OCI-LY3 (cell line): Measurements from ENCODE around the gene KCNN3.

Source experiments
- CTCF ChIP-seq: fragments of 200-600, 300-600 bp; sonication (generic); IDR thresholded peaks from 2 replicates; pipeline ENCODE4 v1.5.1; 2014; ENCODE audit warnings: antibody characterized with exemption, low read length, low read depth
- EZH2phosphoT487 ChIP-seq: fragments of 200-600 bp; shearing (Covaris generic); IDR thresholded peaks from 2 replicates; pipeline ENCODE4 v1.6.1; 2018; ENCODE audit warnings: antibody characterized with exemption, mixed run types, low read depth

GRCh38 chr1:154793685-154794084 lies 76.4 kb downstream of the KCNN3 start:
- TF ChIP-seq CTCF (no peak), EZH2phosphoT487 (no peak)
